HepG2 (cell line): ENCODE data around the gene CHD9. TPM values are rescaled to one million over a fixed set of nuclear protein-coding genes. Genes with fewer than 3 reads are reported as not detected.

Experiments used
- ARID2 ChIP-seq: sonication (generic); formaldehyde crosslinking; IDR thresholded peaks from 2 replicates; pipeline ENCODE4 v1.8.1; 2022; ENCODE audit warnings: mild to moderate bottlenecking, missing genetic modification reagents, borderline replicate concordance
- ATF6 ChIP-seq: sonication (generic); formaldehyde crosslinking; conservative IDR thresholded peaks from 2 replicates; pipeline ENCODE4 v1.4.0; 2020; ENCODE audit warnings: missing genetic modification reagents
- GPBP1L1 ChIP-seq: sonication (generic); formaldehyde crosslinking; IDR thresholded peaks from 2 replicates; pipeline ENCODE4 v1.5.0; 2020; ENCODE audit warnings: mild to moderate bottlenecking, missing genetic modification reagents
- HNRNPK ChIP-seq: fragments of 200-400 bp; formaldehyde crosslinking; IDR thresholded peaks from 2 replicates; pipeline ENCODE4 v1.6.1; 2018; ENCODE audit warnings: low read length, low read depth, moderate library complexity, mild to moderate bottlenecking; ENCODE audit not compliant: poor library complexity, severe bottlenecking
- JUND ChIP-seq: sonication (generic); formaldehyde crosslinking; IDR thresholded peaks from 2 replicates; pipeline ENCODE4 v1.8.0; 2022; ENCODE audit warnings: mild to moderate bottlenecking, missing genetic modification reagents
- MEF2D ChIP-seq: sonication (generic); formaldehyde crosslinking; IDR thresholded peaks from 2 replicates; pipeline ENCODE4 v1.5.1; 2020; ENCODE audit warnings: mild to moderate bottlenecking, missing genetic modification reagents
- PPARG ChIP-seq: conservative IDR thresholded peaks from 2 replicates; pipeline ENCODE4 v1.6.1; 2016; ENCODE audit warnings: missing biosample characterization, missing genetic modification reagents
- SRSF9 ChIP-seq: fragments of 200-400 bp; formaldehyde crosslinking; IDR thresholded peaks from 2 replicates; pipeline ENCODE4 v1.6.1; 2018; ENCODE audit warnings: borderline replicate concordance, mild to moderate bottlenecking, low read depth, low read length; ENCODE audit not compliant: insufficient read depth, poor library complexity, severe bottlenecking
- TCF7L2 ChIP-seq: IDR thresholded peaks from 2 replicates; pipeline ENCODE4 v1.6.1; 2011; ENCODE audit warnings: mild to moderate bottlenecking, low read depth, low read length, moderate library complexity
- TFDP1 ChIP-seq: IDR thresholded peaks from 2 replicates; pipeline ENCODE4 v1.6.1; 2016; ENCODE audit warnings: missing compliant biosample characterization, missing genetic modification reagents, borderline replicate concordance
- ZC3H13 ChIP-seq: sonication (generic); formaldehyde crosslinking; IDR thresholded peaks from 2 replicates; pipeline ENCODE4 v1.8.1; 2023; ENCODE audit warnings: mild to moderate bottlenecking, missing genetic modification reagents, moderate library complexity
- ZHX2 ChIP-seq, 2 experiments: sonication (generic) in 1 of 2; formaldehyde crosslinking in 1 of 2; IDR thresholded peaks; 2 replicates each; pipeline versions ENCODE4 v1.6.1 to v1.9.0; 2014 to 2022; ENCODE audit warnings: antibody characterized with exemption in 1 of 2, borderline replicate concordance in 1 of 2, inconsistent platforms in 1 of 2, low read depth in 1 of 2, missing genetic modification reagents in 1 of 2
- ZNF263 ChIP-seq: sonication (generic); formaldehyde crosslinking; IDR thresholded peaks from 2 replicates; pipeline ENCODE4 v1.4.0; 2020; ENCODE audit warnings: missing genetic modification reagents
- ZNF33B ChIP-seq: sonication (generic); formaldehyde crosslinking; IDR thresholded peaks from 2 replicates; pipeline ENCODE4 v1.5.1; 2020; ENCODE audit warnings: mild to moderate bottlenecking, missing genetic modification reagents
- ZNF34 ChIP-seq: sonication (generic); formaldehyde crosslinking; IDR thresholded peaks from 2 replicates; pipeline ENCODE4 v1.4.0; 2020; ENCODE audit warnings: mild to moderate bottlenecking, missing genetic modification reagents, borderline replicate concordance
- ZNF614 ChIP-seq: IDR thresholded peaks from 2 replicates; pipeline ENCODE4 v1.6.1; 2018; ENCODE audit warnings: missing biosample characterization, missing genetic modification reagents, inconsistent platforms, borderline replicate concordance
- ZNF775 ChIP-seq: sonication (generic); formaldehyde crosslinking; IDR thresholded peaks from 2 replicates; pipeline ENCODE4 v1.4.0; 2020; ENCODE audit warnings: missing genetic modification reagents, mild to moderate bottlenecking, moderate library complexity, borderline replicate concordance
- polyA plus RNA-seq, 8 experiments: library from polyadenylated mRNA; depleted of rRNA in 3 of 8; stranded (reverse) in 7 of 8; unstranded in 1 of 8; fragments of >200 nt; fragmentation: Illumina TruSeq in 4 of 8; extraction: Trizol in 4 of 8; gene quantifications; 2 replicates each; pipeline versions ENCODE4 v1.2.1 to v1.2.3, GENCODE V29; 2011 to 2016; ENCODE audit warnings: low read depth in 4 of 8, missing spikeins in 1 of 8, mixed read lengths in 1 of 8; ENCODE audit not compliant: insufficient read depth in 1 of 8
- total RNA-seq, 5 experiments: library from RNA; depleted of rRNA; stranded (reverse); fragments of >200 nt; fragmentation: Illumina TruSeq; extraction: Trizol; gene quantifications; 2 replicates each; pipeline ENCODE4 v1.2.3, GENCODE V29; 2016; ENCODE audit warnings: low read depth in 1 of 5

CHD9 gene
- total and polyA plus RNA-seq, 2 of the 13 experiments (the other 11 are each of a cell fraction or from before 2014, with no cell fraction given): 23.4 to 27.7 TPM

GRCh38 chr16:53054670-53055485 lies at the start of gene CHD9 (continued):
- TF ChIP-seq TCF7L2 (no peak), ZNF263 (CRISPR knock-in tag) (peak; percentile 80; the same call in 1 of the 2 replicates), ZNF775 (CRISPR knock-in tag) (no peak), ZNF33B (CRISPR knock-in tag) (peak; percentile 96), MEF2D (CRISPR knock-in tag) (peak; percentile 96), SRSF9 (no peak), TFDP1 (CRISPR knock-in tag) (peak; percentile 95), HNRNPK (peak; percentile 50), ATF6 (CRISPR knock-in tag) (no peak), GPBP1L1 (CRISPR knock-in tag) (no peak), ZC3H13 (peak; percentile 87; the same call in 1 of the 2 replicates), JUND (CRISPR knock-in tag) (0 out of 2 replicates have a peak, but pooled peaks have one; percentile 31), ZNF34 (CRISPR knock-in tag) (0 out of 2 replicates have a peak, but pooled peaks have one; percentile 45), ARID2 (CRISPR knock-in tag) (no peak; the same call in 1 of the 2 replicates), ZNF614 (peak; percentile 94; the same call in 1 of the 2 replicates), PPARG (CRISPR knock-in tag) (peak; percentile 82), ZHX2 (IDR thresholded peaks at IDR 0.05; ENCODE audit: low read depth) (peak; percentile 42; the same call in 1 of the 2 replicates), ZHX2 (CRISPR knock-in tag; IDR thresholded peaks at IDR 0.05; ENCODE audit: borderline replicate concordance) (no peak)
